ENCODE measurements around the gene IGF2R. TPM values are rescaled to one million over a fixed set of nuclear protein-coding genes. Genes with fewer than 3 reads are reported as not detected.

IGF2R gene
- total RNA-seq, 3 donors from 2014 or later: 60.4 to 112 (median 81.0) TPM

Other genes with a start within 250 kb of the IGF2R start
- 100 to 1,000 TPM; 115 to 153 (median 116) TPM for gene WTAP, start 241.6 kb upstream of the IGF2R start, total RNA-seq
- 10 to 100 TPM in 2 of 3 donors, 1 to 10 TPM in 1; 9.4 to 10.5 (median 10.1) TPM for gene ACAT2, start 207.0 kb upstream of the IGF2R start, total RNA-seq
- 100 to 1,000 TPM; 119 to 151 (median 137) TPM for gene TCP1, start 179.5 kb upstream of the IGF2R start, total RNA-seq
- 10 to 100 TPM; 52.8 to 72.9 (median 68.2) TPM for gene MRPL18, start 178.6 kb upstream of the IGF2R start, total RNA-seq
- under 1 TPM in 2 of 3 donors, not detected in 1; 0.29 to 0.66 TPM for gene PNLDC1, start 168.8 kb upstream of the IGF2R start, total RNA-seq
- not detected for gene MAS1, start 78.1 kb upstream of the IGF2R start, total RNA-seq
- gene SLC22A1, start 152.7 kb downstream of the IGF2R start, total RNA-seq: 1 to 10 TPM in 2 of 3 donors, under 1 TPM in 1; 0.98 to 3.2 (median 1.3) TPM

Measured in breast epithelium (tissue), 3 donors.